Dendritic cell treated with granulocyte-macrophage colony-stimulating factor and Interleukin-4, amounts not matched to agents 40 ng/mL and 50 ng/mL, for 4 days (primary cell): Measurements from ENCODE around the gene RIMBP2.

Source experiments
- H3K27ac Mint-ChIP-seq: one replicate; pipeline ENCODE4 v1.8.0; 2022; ENCODE audit warnings: mild to moderate bottlenecking, mixed read lengths
- H3K27me3 Mint-ChIP-seq: one replicate; pipeline ENCODE4 v1.8.0; 2022; ENCODE audit warnings: mild to moderate bottlenecking, mixed read lengths
- H3K36me3 Mint-ChIP-seq: one replicate; pipeline ENCODE4 v1.8.0; 2022; ENCODE audit warnings: low read depth, mixed read lengths
- H3K4me1 Mint-ChIP-seq: one replicate; pipeline ENCODE4 v1.8.0; 2022; ENCODE audit warnings: low read depth, mixed read lengths
- H3K4me3 Mint-ChIP-seq: one replicate; pipeline ENCODE4 v1.8.0; 2022; ENCODE audit warnings: mild to moderate bottlenecking, moderate library complexity, mixed read lengths
- H3K9me3 Mint-ChIP-seq: one replicate; pipeline ENCODE4 v1.8.0; 2022; ENCODE audit warnings: mixed read lengths
- intact Hi-C: fragments of 100-400 bp; cut with micrococcal nuclease; formaldehyde crosslinking; loops from one replicate; pipeline ENCODE4 v1.15.0; 2022

Gene RIMBP2

GRCh38 chr12:130446846-130447654 is 269.0 kb downstream of the RIMBP2 start:
- intact Hi-C loops, result no loop called here
- H3K4me3 Mint-ChIP-seq, result no peak overlapping the region
- H3K9me3 Mint-ChIP-seq, result peaks cover 7% of the 10 kb centered on the region
- no peak overlapping the region for H3K27ac Mint-ChIP-seq
- no peaks in the 10 kb centered on the region for H3K27me3 Mint-ChIP-seq
- H3K36me3 Mint-ChIP-seq, result no peaks in the 10 kb centered on the region
- H3K4me1 Mint-ChIP-seq, result no peaks in the 10 kb centered on the region

GRCh38 chr12:130444986-130445385 is 271.1 kb downstream of the RIMBP2 start:
- Mint-ChIP-seq H3K27me3 (no peaks in the 10 kb centered on the region), H3K36me3 (no peaks in the 10 kb centered on the region), H3K4me3 (no peak overlapping the region), H3K4me1 (no peaks in the 10 kb centered on the region), H3K9me3 (peaks cover 20% of the 10 kb centered on the region), H3K27ac (no peak overlapping the region)
- intact Hi-C loops, result no loop called here

GRCh38 chr12:130444061-130444460 is 272.0 kb downstream of the RIMBP2 start:
- H3K9me3 Mint-ChIP-seq, result peaks cover 29% of the 10 kb centered on the region
- H3K36me3 Mint-ChIP-seq, result no peaks in the 10 kb centered on the region
- intact Hi-C loops, result no loop called here
- H3K4me3 Mint-ChIP-seq, result no peak overlapping the region
- no peak overlapping the region for H3K27ac Mint-ChIP-seq
- no peaks in the 10 kb centered on the region for H3K27me3 Mint-ChIP-seq
- no peaks in the 10 kb centered on the region for H3K4me1 Mint-ChIP-seq

DNA sequence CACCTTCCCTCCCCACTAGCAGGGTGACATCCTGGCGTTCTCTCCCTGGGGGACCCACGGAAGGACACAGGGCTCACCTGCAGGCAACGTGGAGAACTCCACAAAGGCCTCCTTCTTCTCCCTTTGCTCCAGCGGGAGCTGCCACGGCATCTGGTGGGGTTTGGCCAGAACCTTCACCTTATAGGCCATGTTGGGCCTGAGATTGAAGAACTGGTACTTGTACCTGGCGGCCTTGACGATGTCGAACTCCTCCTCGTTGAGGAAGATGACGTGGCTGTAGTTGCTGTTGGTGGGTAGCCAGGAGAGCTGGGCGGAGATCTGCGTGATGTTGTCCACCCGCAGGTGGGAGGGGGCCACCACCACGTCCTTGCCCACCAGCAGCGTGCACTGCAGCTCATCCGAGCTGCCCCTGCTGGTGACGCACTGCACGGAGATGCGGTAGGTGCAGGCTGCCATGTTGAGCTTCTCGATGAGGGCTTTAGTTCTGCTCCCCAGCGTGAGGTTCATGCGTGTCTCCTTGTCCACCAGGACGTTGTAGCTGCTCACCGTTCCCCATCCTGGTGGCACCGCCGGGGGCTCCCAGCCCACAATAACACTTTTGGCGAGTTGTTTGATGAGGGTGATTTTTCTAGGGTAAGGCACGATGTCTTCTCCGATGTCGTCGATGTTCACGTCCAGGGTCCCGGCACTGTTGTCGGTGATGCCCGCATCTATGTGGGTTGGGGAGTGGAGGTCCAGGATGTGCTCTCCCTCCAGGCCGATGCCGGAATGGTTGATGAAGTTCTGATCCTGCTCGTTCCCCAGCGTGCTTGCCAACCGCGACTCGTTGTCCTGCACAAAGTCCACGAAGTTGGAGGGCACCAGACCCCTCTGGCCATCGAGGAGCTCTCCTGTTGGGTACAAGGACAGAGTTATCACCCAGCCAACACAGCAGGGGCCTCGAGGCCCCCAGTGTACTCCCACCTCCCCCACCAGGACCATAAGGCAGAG is 274.0 kb downstream of the RIMBP2 start:
- H3K36me3 Mint-ChIP-seq, result no peaks in the 10 kb centered on the region
- no peaks in the 10 kb centered on the region for H3K27me3 Mint-ChIP-seq
- H3K4me3 Mint-ChIP-seq, result no peak overlapping the region
- H3K9me3 Mint-ChIP-seq, result peaks cover 49% of the 10 kb centered on the region
- intact Hi-C loops, result no loop called here
- H3K27ac Mint-ChIP-seq, result no peak overlapping the region
- H3K4me1 Mint-ChIP-seq, result no peaks in the 10 kb centered on the region

- Mint-ChIP-seq H3K4me1 (no peaks in the 10 kb centered on the region), H3K4me3 (no peak overlapping the region), H3K27ac (no peak overlapping the region), H3K27me3 (no peaks in the 10 kb centered on the region), H3K36me3 (no peaks in the 10 kb centered on the region), H3K9me3 (peaks cover 50% of the 10 kb centered on the region)
- intact Hi-C loops, result no loop called here
These were observed 275.6 kb downstream of the RIMBP2 start for GRCh38 chr12:130440411-130441080.

- no peaks in the 10 kb centered on the region for H3K4me1 Mint-ChIP-seq
- H3K27me3 Mint-ChIP-seq, result no peaks in the 10 kb centered on the region
- no peak overlapping the region for H3K27ac Mint-ChIP-seq
- no peaks in the 10 kb centered on the region for H3K36me3 Mint-ChIP-seq
- intact Hi-C loops, result no loop called here
- H3K4me3 Mint-ChIP-seq, result no peak overlapping the region
- peaks cover 57% of the 10 kb centered on the region for H3K9me3 Mint-ChIP-seq
These were observed 276.8 kb downstream of the RIMBP2 start for GRCh38 chr12:130439250-130439649.

- H3K9me3 Mint-ChIP-seq, result peaks cover 61% of the 10 kb centered on the region
- intact Hi-C loops, result no loop called here
- no peaks in the 10 kb centered on the region for H3K27me3 Mint-ChIP-seq
These were observed 277.4 kb downstream of the RIMBP2 start for GRCh38 chr12:130438711-130439110.

GRCh38 chr12:130438243-130438620 is 277.9 kb downstream of the RIMBP2 start:
- Mint-ChIP-seq H3K27me3 (no peaks in the 10 kb centered on the region), H3K36me3 (no peaks in the 10 kb centered on the region), H3K4me3 (no peak overlapping the region), H3K9me3 (peaks cover 61% of the 10 kb centered on the region), H3K27ac (no peak overlapping the region), H3K4me1 (no peaks in the 10 kb centered on the region)
- intact Hi-C loops, result no loop called here

More at GRCh38 chr12:130438711-130439110, 277.4 kb downstream of the RIMBP2 start:
- H3K36me3 Mint-ChIP-seq, result no peaks in the 10 kb centered on the region
- no peak overlapping the region for H3K27ac Mint-ChIP-seq
- no peak overlapping the region for H3K4me3 Mint-ChIP-seq
- no peaks in the 10 kb centered on the region for H3K4me1 Mint-ChIP-seq

GRCh38 chr12:130437555-130438242 is 278.4 kb downstream of the RIMBP2 start:
- Mint-ChIP-seq H3K4me1 (no peaks in the 10 kb centered on the region), H3K27me3 (no peaks in the 10 kb centered on the region), H3K27ac (no peak overlapping the region), H3K9me3 (peaks cover 61% of the 10 kb centered on the region), H3K36me3 (no peaks in the 10 kb centered on the region), H3K4me3 (no peak overlapping the region)
- intact Hi-C loops, result no loop called here

DNA sequence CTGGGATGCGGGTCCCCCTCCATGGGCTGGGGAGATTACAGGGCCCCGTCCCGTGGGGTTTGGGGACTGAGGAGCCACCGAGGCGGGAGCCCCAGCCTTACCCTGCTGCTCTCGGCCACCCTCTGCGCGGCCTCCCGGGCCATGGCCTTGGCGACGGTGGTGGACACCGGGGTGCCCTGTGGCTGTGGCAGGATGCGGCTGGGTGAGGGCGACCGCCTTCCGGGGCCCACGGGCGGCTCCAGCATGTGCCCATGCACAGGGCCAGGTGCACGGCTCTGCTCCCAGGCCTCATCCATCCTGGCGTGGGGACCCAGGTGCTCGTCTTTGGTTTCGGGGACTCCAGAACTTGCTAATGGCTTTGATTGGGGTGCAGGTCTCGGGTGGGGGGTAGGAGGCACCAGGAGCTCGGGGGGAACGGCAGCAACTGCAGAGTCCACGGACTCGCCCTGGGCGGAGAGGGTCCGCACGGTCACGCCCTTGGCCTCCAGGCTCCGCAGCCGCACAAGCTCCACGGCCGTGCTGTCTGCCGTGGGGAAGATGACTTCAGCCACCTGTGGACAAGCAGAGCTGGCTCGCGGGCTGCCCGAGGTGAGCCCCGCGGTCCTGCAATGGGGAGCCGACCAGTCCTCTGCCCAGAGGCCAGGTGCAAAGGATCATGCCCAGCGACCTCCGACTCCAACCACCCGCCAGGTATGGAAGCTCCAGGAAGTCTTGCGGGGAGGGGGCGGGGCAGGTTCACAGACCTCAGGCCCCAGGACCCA is 279.2 kb downstream of the RIMBP2 start:
- no peaks in the 10 kb centered on the region for H3K27me3 Mint-ChIP-seq
- intact Hi-C loops, result no loop called here
- H3K4me1 Mint-ChIP-seq, result no peaks in the 10 kb centered on the region
- no peak overlapping the region for H3K27ac Mint-ChIP-seq
- peaks cover 53% of the 10 kb centered on the region for H3K9me3 Mint-ChIP-seq
- H3K36me3 Mint-ChIP-seq, result no peaks in the 10 kb centered on the region
- H3K4me3 Mint-ChIP-seq, result no peak overlapping the region

GRCh38 chr12:130435826-130436225 is 280.3 kb downstream of the RIMBP2 start:
- Mint-ChIP-seq H3K4me3 (no peak overlapping the region), H3K36me3 (no peaks in the 10 kb centered on the region), H3K9me3 (peaks cover 50% of the 10 kb centered on the region), H3K4me1 (no peaks in the 10 kb centered on the region), H3K27ac (no peak overlapping the region), H3K27me3 (no peaks in the 10 kb centered on the region)
- intact Hi-C loops, result no loop called here

GRCh38 chr12:130435331-130435730 is 280.8 kb downstream of the RIMBP2 start:
- H3K4me1 Mint-ChIP-seq, result no peaks in the 10 kb centered on the region
- no peaks in the 10 kb centered on the region for H3K27me3 Mint-ChIP-seq
- no peak overlapping the region for H3K27ac Mint-ChIP-seq
- no peaks in the 10 kb centered on the region for H3K36me3 Mint-ChIP-seq
- intact Hi-C loops, result no loop called here
- no peak overlapping the region for H3K4me3 Mint-ChIP-seq
- H3K9me3 Mint-ChIP-seq, result peaks cover 45% of the 10 kb centered on the region

GRCh38 chr12:130434560-130434959 is 281.5 kb downstream of the RIMBP2 start:
- no peaks in the 10 kb centered on the region for H3K27me3 Mint-ChIP-seq
- no peak overlapping the region for H3K27ac Mint-ChIP-seq
- H3K4me3 Mint-ChIP-seq, result no peak overlapping the region
- peaks cover 37% of the 10 kb centered on the region for H3K9me3 Mint-ChIP-seq
- no peaks in the 10 kb centered on the region for H3K36me3 Mint-ChIP-seq
- intact Hi-C loops, result no loop called here
- no peaks in the 10 kb centered on the region for H3K4me1 Mint-ChIP-seq
